Cardiac muscle cell (in vitro differentiated cells and primary cell): ENCODE results near the gene SAMD4B. TPM values are rescaled to one million over a fixed set of nuclear protein-coding genes. Genes with fewer than 3 reads are reported as not detected.

Experiments used
- DNase-seq, 2 donors: peaks; one replicate each; pipeline versions ENCODE4 v3.0.0 to v3.0.0-alpha.2; 2010 to 2017; ENCODE audit warnings: low read depth in 1 of 2, low spot score in 1 of 2
- H3K27ac ChIP-seq: fragments of 200-600 bp; sonication (generic); 2 replicates; pipeline ENCODE4 v1.5.1; 2016
- H3K27me3 ChIP-seq: fragments of 200-600 bp; sonication (generic); 2 replicates; pipeline ENCODE4 v1.6.0; 2016; ENCODE audit warnings: control low read depth
- H3K36me3 ChIP-seq: fragments of 200-600 bp; sonication (generic); 2 replicates; pipeline ENCODE4 v1.5.1; 2016; ENCODE audit warnings: control low read depth
- H3K4me1 ChIP-seq: fragments of 200-600 bp; sonication (generic); 2 replicates; pipeline ENCODE4 v1.8.1; 2017; ENCODE audit warnings: low read depth, mild to moderate bottlenecking, mixed run types
- H3K4me3 ChIP-seq: fragments of 200-600 bp; sonication (generic); 2 replicates; pipeline ENCODE4 v1.5.1; 2016; ENCODE audit warnings: mild to moderate bottlenecking
- H3K9me3 ChIP-seq: fragments of 200-600 bp; sonication (generic); 2 replicates; pipeline ENCODE4 v1.5.1; 2017; ENCODE audit warnings: low read depth, mild to moderate bottlenecking, control low read depth
- CTCF ChIP-seq: IDR thresholded peaks from 2 replicates; pipeline ENCODE4 v1.5.1; 2012; ENCODE audit warnings: low read depth, mild to moderate bottlenecking, low read length
- polyA plus RNA-seq: library from polyadenylated mRNA; unstranded; fragments of >200 nt; fragmentation: Nextera tagmentation; extraction: Ambion mirVana; gene quantifications from 2 replicates; pipeline ENCODE4 v1.2.1, GENCODE V29; 2016
- total RNA-seq: library from RNA; depleted of rRNA; stranded (reverse); fragments of >200 nt; gene quantifications from 2 replicates; pipeline ENCODE4 v1.2.3, GENCODE V29; 2016

SAMD4B gene
- total and polyA plus RNA-seq, 2 experiments from 2014 or later = 120 to 183 TPM

- no peak overlapping the region for H3K4me3 ChIP-seq
- DNase-seq = peak in 1 of 2 donors; percentile 75
- no peaks in the 10 kb centered on the region for H3K9me3 ChIP-seq
- H3K27me3 ChIP-seq = no peaks in the 10 kb centered on the region
- no peak overlapping the region for H3K27ac ChIP-seq
- TF ChIP-seq CTCF = no peak
- peaks cover 7% of the 10 kb centered on the region for H3K36me3 ChIP-seq
- peaks cover 16% of the 10 kb centered on the region for H3K4me1 ChIP-seq
Observed at GRCh38 chr19:39398297-39398864, 56.2 kb downstream of the SAMD4B start.

GRCh38 chr19:39399668-39400050 is 57.4 kb downstream of the SAMD4B start:
- H3K36me3 ChIP-seq = peaks cover 7% of the 10 kb centered on the region
- no peaks in the 10 kb centered on the region for H3K27me3 ChIP-seq
- TF ChIP-seq CTCF = no peak
- H3K4me1 ChIP-seq = peaks cover 19% of the 10 kb centered on the region
- no peak for DNase-seq
- no peak overlapping the region for H3K4me3 ChIP-seq
- no peaks in the 10 kb centered on the region for H3K9me3 ChIP-seq
- H3K27ac ChIP-seq = no peak overlapping the region

GRCh38 chr19:39400061-39400460 is 57.8 kb downstream of the SAMD4B start:
- Histone ChIP-seq H3K4me3 (no peak overlapping the region), H3K4me1 (peaks cover 19% of the 10 kb centered on the region), H3K27me3 (no peaks in the 10 kb centered on the region), H3K36me3 (peaks cover 4% of the 10 kb centered on the region), H3K9me3 (no peaks in the 10 kb centered on the region), H3K27ac (no peak overlapping the region)
- no peak for TF ChIP-seq CTCF
- DNase-seq = no peak

DNA sequence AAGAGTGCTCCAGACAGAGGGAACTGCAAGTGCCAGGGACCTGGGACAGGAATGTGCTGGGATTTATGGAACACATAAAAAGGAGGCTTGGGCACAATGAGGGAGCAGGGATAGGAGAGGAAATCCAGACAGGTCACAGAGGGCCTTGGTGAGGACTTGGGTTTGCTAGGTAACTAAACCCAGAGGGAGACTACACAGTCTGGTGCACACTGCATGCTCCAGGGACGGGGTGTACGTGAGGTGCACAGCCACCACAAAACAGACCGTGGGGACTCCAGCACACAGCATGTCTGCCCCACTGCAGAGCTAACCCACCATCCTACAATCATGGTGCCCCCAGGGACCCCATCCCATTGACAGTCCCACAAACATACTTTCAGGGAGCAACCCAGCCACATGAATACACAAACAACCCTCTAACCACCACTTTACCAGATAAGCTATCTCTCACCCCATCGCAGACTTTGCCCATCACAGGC is 58.9 kb downstream of the SAMD4B start:
- no peak overlapping the region for H3K4me3 ChIP-seq
- peak overlapping the region; percentile 91 for H3K27ac ChIP-seq
- no peak for DNase-seq
- H3K36me3 ChIP-seq = no peaks in the 10 kb centered on the region
- no peaks in the 10 kb centered on the region for H3K27me3 ChIP-seq
- peaks cover 19% of the 10 kb centered on the region for H3K4me1 ChIP-seq
- no peaks in the 10 kb centered on the region for H3K9me3 ChIP-seq
- no peak for TF ChIP-seq CTCF

GRCh38 chr19:39401549-39402345 is 59.5 kb downstream of the SAMD4B start:
- peak overlapping the region; percentile 91 for H3K27ac ChIP-seq
- H3K9me3 ChIP-seq = no peaks in the 10 kb centered on the region
- TF ChIP-seq CTCF = no peak
- H3K36me3 ChIP-seq = no peaks in the 10 kb centered on the region
- no peaks in the 10 kb centered on the region for H3K27me3 ChIP-seq
- peaks cover 19% of the 10 kb centered on the region for H3K4me1 ChIP-seq
- DNase-seq = peak in 1 of 2 donors; percentile 66
- H3K4me3 ChIP-seq = no peak overlapping the region
